NCI-H1436 treated with DMSO at 0.1 percent for 48 hours (cell line): ENCODE data around the gene ANKRD63.

ENCODE experiments used
- DNase-seq: peaks from one replicate; lab custom pipeline; 2025; lab: John Stamatoyannopoulos, UW

The ANKRD63 gene

GRCh38 chr15:40313531-40314398 is 30.9 kb upstream of the ANKRD63 start:
- no peak for DNase-seq

- no peak for DNase-seq
These were observed 29.7 kb upstream of the ANKRD63 start for GRCh38 chr15:40312370-40313158.

GRCh38 chr15:40310993-40311392 is 28.1 kb upstream of the ANKRD63 start:
- no peak for DNase-seq

GRCh38 chr15:40310001-40310959 is 27.4 kb upstream of the ANKRD63 start:
- DNase-seq, result no peak

- DNase-seq, result no peak
These were observed 26.5 kb upstream of the ANKRD63 start for GRCh38 chr15:40309344-40309862.

DNA sequence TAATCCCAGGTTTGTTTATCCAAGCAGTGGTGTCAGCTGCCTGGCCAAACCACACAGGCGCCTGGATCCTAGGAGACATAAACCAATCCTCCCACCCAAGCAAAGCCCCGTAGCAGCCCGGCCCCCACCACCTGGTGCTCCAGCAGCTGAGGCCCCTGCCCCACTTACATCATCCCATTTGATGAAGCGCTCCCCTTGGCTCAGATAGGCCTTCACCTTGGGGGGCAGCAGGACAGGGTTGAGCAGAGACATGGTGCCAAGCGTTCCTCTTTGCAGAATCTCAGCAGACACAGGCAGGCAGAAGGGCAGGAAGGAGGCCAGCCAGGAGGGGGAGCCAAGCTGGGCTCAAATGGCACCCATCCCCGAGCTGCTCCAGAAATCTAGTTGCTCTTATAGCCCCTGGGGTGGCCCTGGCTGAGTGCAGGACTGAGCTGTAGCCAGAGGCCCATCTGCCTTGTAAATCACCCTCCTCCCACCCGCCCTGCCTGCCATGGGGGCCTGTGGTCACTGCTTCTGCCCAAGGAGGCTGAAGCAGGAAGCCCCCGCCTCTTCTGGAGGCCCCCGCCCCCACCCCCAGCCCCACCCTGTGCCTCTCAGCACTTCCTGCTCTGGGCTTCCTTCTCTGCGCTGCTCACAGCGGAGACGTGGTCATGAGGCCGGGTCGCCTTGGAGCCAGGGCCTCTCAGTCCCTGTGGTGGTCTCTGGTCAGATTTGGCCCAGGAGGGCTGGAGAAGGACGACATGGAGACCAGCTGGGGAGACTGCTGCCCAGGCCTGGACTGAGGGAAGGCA is 24.8 kb upstream of the ANKRD63 start, which contains the start of gene PLCB2:
TSS of gene PLCB2 (minus strand) at position 515 of the 791 bp plus-strand sequence. CDS start at position 252, 263 bp downstream.
- DNase-seq, result no peak

- no peak for DNase-seq
These were observed 24.0 kb upstream of the ANKRD63 start for GRCh38 chr15:40306908-40307307.

GRCh38 chr15:40306371-40306770 is 23.5 kb upstream of the ANKRD63 start:
- DNase-seq, result no peak

DNA sequence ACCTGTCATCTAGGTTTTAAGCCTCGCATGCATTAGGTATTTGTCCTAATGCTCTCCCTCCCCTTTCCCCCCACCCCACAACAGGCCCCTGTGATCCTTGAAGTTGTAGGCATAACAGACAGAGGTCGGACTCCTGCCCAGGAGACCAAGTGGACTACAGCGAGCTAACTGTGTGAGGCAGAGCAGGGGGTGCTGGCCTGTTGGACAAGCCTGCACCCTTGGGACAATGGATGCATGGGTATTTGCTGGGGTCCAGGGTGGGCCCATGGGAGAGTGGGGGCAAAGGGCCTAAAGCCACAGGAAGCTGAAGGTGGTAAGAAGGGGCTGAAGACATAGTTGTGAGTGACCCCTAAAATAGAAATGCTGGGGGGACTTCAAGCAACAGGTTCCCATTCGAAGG is 22.4 kb upstream of the ANKRD63 start:
- no peak for DNase-seq

GRCh38 chr15:40303576-40303975 is 20.7 kb upstream of the ANKRD63 start:
- DNase-seq, result no peak

DNA sequence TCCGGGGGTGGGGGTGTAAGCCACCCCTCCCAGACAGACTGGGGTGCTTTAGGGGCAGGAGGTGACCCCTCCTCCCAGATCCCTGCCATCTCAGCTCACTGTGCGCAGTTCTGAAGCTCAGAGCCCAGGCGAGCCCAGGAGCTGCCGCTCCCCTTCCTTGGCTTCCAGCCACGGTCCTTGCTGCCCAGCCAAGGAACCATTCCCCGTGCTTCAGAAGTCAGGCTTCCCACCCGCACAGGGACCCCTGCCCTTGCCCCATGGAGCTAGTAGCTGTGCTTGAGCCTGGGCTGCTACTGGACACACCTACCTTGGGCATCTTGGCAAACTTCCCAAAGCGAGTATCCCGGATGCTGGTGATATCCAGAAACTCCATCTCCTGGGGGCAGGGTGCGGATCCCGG is 20.1 kb upstream of the ANKRD63 start:
- no peak for DNase-seq

- DNase-seq, result no peak
These were observed 19.5 kb upstream of the ANKRD63 start for GRCh38 chr15:40302288-40302886.

DNA sequence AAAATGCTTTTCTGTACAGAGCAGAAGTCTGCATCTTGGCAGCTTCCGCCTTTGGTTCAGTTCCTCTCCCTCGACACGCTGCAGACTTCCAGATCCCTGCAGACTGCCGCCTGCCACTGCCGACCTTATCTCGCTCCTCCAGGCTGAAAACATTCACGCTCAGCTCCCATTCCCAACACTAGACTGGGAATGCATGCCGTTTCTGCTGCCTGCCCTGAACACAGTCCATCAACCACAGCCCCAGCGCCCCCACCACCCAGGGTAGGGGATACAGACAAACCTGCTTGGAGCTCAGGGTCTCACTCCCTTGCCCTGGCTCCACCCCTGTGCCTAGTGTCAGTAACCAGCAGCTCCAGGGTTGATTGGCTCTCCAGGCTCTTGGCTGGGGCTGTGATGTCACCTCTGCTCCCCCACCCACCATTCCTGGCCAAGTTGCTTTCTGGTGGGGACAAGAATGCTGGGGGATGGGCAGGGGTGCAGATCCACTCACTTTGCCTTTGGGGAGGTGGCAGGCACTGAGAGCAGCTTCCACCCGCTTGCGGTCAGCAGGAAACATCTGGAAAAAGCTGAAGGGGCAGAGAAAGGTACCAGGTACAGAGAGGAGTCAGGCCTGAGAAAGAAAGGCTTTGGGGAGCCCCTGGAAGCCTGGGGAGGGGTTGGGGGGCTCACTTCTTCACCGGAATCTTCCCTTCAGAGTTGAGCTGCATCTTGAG is 18.8 kb upstream of the ANKRD63 start:
- DNase-seq, result no peak

DNA sequence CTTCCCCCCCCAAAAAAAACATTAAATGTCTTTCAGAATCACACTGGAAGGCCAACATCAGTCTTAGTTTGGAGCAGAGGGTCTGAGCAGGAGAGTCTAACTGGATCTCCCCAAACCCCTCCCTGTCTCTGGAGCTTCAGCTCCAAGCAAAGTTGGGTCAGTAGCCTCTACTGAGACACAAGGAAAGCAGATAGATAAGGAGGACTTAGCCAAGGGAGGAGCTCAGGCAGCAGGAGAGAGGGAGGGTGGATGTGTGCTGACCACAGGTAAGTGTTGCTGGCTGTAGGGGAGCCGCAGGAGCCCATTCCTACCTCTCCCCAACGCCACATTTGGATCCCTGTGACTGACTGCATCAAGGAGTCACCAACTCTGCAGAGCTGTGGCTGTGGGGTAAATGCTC is 17.9 kb upstream of the ANKRD63 start:
- no peak for DNase-seq

GRCh38 chr15:40300367-40300766 is 17.5 kb upstream of the ANKRD63 start:
- DNase-seq, result no peak

DNA sequence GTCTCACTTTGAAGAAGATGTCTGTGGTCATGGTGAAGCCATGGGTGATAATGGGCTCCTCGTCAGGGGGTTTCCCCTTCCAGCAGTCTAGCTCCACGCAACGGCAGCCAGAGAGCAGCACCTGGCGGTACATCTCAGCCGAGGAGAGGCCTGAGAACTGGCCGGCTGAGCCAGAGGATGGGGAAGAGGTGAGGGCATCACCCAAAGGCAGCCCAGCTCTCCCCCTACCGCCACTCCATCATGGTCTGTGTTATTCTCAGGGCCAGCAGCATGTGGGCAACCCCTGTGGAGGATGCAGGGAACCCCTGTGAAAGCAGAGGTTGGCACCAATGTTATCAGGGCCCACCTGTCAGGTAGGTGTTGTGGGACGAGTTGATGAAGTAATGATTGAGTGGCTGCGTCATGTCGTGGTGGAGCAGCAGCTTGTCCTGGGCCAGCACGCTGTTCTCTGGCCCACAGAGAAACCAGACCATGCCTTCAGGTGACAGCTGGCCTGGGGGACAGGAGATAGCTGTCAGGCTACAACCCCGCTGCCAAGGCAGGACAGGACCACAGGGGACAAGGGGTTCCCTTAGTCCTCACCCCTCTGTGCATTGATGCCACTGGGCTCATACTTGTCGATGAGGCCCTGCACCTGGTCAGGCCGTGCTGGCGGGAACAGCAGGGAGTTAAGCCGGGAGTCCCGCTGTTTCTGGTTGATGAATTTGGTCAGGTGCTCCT is 15.5 kb upstream of the ANKRD63 start:
- no peak for DNase-seq

DNA sequence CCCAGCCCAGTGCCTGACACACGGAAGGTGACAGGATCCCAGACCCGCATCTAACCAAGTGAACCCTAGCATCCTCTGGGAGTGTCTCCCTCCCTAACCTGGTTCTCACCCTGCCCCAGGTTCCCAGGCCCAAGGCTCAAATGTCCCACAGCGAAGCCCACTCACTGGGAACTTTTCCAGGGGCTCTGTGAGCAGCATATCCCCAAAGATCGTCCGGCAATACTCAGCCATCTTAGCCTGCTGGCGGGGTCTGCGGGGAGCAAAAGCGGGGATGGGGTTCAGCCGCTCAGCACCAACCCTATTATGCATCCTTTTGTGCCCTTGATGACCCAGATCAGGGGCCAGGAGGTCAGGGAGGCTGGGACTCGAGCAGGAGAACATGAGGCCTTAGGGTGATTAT is 14.5 kb upstream of the ANKRD63 start:
- no peak for DNase-seq

DNA sequence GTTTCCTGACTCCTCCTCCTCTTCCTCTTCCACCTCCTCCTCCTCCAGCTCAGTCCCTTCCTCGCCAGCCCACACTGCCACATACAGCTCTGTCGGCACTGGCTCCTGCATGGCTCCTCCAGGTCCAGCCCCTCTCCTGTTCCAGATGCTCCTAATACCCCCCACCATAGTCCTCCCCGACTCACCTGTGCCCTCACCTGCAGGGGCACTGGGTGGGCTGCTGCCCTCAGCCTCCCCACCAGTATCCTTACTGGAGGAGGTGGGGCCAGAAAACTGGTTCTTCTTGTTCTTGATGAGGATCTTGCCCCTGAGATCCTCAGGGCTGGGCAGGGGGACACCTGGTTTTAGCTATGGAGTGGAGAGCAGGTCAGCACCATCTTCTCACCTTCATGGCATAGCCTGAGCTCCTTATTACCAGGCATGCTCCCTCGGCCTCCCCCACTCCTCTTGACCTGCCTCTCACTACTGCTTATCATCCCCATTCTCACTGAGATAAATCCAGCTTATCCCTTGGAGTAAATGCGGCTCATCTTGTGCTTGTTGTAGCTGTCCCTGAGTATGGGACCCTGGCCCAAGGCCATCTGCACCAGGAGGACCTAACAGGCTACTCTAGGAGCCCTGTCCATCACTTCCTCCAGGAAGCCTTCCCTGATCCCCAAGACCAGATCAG is 13.8 kb upstream of the ANKRD63 start:
- DNase-seq, result no peak
